Lung microvascular endothelial cell (primary cell): ENCODE results near the gene PLD3. TPM values are rescaled to one million over a fixed set of nuclear protein-coding genes. Genes with fewer than 3 reads are reported as not detected.
"Not testable (repeated sequence)": the region's sequence is repeated elsewhere in the genome, so short reads cannot be mapped to it uniquely, and the experiment has no call there.

ENCODE experiments used
- DNase-seq, 2 donors: peaks; one replicate each; pipeline versions ENCODE4 v3.0.0 to v3.0.0-alpha.2; 2010; ENCODE audit warnings: low read depth in 2 of 2
- total RNA-seq: library from RNA; depleted of rRNA; stranded (reverse); fragments of >200 nt; gene quantifications from 2 replicates; pipeline ENCODE4 v1.2.1, GENCODE V29; 2014

PLD3 gene
- total RNA-seq, 1 donor from 2014 or later, result 128 TPM

- no peak for DNase-seq
Observed at GRCh38 chr19:40363069-40363468, 14.6 kb downstream of the PLD3 start.

DNA sequence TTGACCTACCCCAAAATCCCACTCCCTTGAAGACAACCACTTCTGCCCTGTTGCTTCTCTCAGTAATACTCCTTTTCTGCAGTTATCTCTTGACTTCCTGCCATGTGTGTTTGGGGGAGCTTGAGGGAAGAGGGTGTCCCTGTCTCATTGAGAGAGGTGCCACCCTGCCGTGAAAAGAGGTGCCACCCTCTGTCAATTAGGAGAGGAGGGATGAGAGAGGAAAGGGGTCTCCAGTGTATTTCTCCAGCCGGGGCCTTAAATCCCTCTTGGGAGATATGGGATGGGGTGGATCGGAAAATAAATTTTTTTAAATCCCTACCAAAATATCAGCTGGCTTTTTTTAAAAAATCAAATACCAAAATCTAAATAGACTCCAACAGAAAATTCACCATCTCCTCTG is 16.5 kb downstream of the PLD3 start:
- no peak for DNase-seq

DNA sequence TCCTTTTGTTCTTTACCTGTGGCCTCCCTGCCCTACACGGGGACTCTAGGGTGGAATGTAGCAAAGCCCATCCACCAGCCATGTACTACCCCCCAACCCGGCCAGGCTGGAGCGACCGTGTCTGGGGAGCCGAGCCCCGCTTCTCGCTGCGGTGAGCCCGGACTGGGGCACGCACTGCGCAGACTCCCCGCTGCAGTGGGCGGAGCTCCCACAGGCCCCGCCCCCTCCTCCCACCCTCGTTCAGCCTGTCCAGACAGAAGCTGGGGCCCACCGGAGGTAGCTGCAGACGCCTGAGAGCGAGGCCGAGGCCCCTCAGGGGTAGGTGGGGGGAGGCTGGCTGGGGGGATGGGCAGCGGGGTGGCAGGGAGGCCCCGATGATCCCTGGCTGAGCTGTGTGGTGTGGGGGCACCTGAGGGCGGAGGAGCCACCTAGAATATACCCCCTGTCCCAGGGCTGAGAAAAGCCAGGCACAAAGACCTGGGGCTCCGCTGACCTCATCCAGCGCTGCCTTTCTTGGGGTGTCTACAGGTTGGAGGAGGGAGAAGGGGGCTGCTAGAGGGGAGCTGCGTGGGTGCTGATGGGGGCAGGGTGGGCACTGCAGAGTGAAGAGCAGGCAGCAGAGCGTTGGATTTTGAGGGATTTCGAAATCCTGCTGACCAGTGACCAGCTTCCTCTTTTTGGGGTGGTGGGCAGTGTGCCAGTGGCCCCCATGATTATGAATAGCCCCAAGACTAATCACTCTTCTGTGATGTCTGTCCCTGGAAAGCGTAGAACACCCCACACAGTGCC is 17.3 kb downstream of the PLD3 start:
- DNase-seq, result peak; percentile 53 to 75

- no peak for DNase-seq
Observed at GRCh38 chr19:40366697-40367561, 18.4 kb downstream of the PLD3 start.

DNA sequence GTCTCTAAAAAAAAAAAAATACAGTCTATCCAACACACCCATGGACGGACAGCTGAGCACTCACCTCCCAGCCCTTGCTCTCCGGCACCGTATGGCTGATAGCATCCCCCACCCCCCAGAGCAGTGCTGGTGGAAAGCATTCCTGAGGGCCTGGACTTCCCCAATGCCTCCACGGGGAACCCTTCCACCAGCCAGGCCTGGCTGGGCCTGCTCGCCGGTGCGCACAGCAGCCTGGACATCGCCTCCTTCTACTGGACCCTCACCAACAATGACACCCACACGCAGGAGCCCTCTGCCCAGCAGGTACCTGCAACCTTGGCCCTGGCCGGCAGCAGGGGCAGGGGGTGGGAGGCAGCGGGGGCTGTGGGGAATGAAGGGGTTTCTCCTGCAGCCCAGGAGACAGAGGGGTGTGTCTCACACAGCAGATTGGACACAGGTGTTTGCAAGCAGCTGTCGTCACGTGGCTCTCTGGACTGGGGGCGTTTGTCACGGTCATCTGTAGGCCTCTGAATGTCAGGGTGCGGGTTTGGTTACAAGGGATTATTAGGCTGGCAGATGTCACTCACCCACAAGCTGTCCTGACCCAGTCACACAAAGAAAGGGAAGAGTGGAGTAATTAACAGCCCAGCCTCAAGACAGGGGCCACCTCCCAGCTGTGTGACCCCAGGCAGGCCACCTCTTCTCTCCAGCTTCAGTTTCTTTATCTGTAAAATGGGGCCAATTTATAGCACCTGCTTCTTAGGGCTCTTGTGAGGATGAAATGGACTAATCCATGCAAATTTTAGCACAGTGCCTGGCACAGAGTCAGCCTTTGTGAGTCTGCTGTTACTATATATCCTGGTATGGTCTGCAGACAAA is 19.3 kb downstream of the PLD3 start:
- no peak for DNase-seq

- no peak for DNase-seq
Observed at GRCh38 chr19:40369797-40370196, 21.3 kb downstream of the PLD3 start.

DNA sequence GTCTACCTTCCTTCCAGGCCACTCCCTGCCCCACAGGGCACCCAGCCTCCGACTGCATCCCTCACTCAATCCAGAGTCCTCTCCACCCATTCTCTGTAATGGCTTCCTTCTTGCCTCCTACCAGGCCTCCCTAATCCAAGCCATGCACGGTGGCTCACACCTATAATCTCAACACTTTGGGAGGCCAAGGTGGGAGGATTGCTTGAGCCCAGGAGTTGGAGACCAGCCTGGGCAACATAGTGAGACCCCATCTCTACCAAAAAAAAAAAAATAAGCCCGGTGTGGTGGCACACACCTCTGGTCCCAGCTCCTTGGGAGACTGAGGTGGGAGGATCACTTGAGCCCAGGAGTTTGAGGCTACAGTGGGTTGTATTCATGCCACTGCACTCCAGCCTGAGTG is 21.8 kb downstream of the PLD3 start:
- DNase-seq, result not testable (repeated sequence)

- no peak for DNase-seq
Observed at GRCh38 chr19:40370997-40371801, 22.7 kb downstream of the PLD3 start.

- no peak for DNase-seq
Observed at GRCh38 chr19:40371802-40372122, 23.3 kb downstream of the PLD3 start.

DNA sequence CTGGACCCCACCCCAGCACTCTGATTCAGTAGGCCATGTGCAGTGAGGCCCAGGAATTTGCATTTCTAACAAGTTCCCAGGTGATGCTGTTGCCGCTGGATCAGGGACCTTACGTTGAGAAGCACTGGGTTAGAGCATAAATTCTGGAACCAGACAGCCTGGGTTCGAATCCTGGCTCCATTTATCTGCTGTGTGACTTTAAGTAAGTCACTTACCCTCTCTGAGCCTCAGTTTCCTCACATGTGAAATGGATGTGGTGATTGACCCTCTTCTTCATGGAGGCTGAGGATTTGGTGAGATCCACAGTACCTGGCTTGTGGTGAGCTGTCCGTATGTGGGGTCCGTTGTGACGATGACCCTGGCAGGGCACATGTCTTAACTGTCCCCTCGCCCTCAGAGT is 25.6 kb downstream of the PLD3 start:
- no peak for DNase-seq

DNA sequence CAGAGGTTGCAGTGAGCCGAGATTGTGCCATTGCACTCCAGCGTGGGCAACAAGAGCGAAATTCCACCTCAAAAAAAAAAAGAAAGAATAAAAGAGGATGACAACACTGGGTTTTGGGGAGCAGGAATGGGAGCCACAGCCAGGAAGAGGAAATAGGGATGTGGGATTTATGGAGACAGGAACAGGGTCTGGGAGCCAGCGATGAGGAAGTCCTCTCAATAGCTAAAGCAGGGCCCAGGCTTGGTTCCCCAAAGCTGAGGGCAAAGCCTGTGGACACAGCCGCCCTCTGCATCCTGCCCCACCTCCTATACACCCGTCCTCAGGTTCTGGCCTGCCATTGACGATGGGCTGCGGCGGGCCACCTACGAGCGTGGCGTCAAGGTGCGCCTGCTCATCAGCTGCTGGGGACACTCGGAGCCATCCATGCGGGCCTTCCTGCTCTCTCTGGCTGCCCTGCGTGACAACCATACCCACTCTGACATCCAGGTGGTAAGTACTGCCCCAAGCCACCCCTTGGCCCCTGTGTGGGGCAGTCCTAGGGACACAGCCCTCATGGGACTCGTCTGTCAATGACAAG is 27.9 kb downstream of the PLD3 start:
- no peak for DNase-seq

DNA sequence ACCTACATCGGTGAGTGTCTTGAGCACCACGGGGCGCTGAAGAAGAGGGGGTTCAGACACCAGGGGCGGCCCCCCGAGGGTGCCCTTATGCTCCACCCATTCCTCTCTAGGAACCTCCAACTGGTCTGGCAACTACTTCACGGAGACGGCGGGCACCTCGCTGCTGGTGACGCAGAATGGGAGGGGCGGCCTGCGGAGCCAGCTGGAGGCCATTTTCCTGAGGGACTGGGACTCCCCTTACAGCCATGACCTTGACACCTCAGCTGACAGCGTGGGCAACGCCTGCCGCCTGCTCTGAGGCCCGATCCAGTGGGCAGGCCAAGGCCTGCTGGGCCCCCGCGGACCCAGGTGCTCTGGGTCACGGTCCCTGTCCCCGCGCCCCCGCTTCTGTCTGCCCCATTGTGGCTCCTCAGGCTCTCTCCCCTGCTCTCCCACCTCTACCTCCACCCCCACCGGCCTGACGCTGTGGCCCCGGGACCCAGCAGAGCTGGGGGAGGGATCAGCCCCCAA is 29.4 kb downstream of the PLD3 start:
- DNase-seq, result no peak

GRCh38 chr19:40378509-40378908 is 30.0 kb downstream of the PLD3 start:
- no peak for DNase-seq

- DNase-seq, result no peak
Observed at GRCh38 chr19:40379446-40380198, 31.1 kb downstream of the PLD3 start.

- no peak for DNase-seq
Observed at GRCh38 chr19:40380199-40381037, 31.9 kb downstream of the PLD3 start.

DNA sequence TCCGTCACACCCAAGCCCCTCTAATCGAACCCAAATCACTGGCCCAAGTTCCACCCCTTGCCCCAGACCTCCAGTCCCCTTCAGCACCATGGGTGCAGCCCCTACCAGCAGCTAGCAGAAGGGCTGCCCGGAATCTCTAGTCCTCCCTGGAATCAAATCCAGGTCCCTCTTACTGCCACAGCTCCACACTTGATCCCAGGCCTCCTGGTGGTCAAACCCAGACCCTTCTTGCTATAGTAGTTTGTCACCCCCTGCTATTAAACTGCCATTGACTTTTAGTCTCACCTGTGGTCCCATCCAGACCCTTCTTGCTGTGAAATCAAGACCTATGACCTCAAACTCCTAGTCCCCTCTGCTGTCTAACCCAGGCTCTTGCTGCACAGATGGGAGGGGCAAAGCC is 32.8 kb downstream of the PLD3 start:
- peak in 1 of 2 donors; percentile 19 for DNase-seq

- DNase-seq, result no peak
Observed at GRCh38 chr19:40383668-40384248, 35.3 kb downstream of the PLD3 start.

GRCh38 chr19:40387155-40387554 is 38.7 kb downstream of the PLD3 start:
- DNase-seq, result no peak
